ENCODE data around the gene F11.

F11 gene

DNA sequence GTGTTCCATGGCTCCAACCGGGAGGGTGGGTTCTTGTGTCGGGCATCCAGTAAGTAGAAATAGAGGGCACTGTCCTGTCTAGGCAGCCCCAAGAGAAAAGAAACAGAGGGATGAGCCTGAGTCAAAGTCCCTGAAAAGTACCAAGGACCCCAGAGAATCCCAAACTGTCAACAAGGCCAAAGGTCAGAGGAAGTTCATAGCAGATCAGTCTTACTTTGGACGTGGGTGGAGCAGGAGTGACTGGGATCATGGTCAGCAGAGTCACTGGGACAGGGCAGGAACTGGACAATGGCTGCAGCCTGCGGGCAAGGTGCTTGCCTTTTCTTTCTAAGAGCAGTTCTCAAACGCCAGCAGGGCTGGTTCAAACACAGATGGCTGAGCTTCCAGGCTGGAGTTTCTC lies 17.3 kb downstream of the F11 start:
- Histone ChIP-seq H3K27ac (ENCODE audit: low read length) (no peak overlapping the region), H3K9me3 (ENCODE audit: control insufficient read depth in 1 of 2, low read length in 2 of 2) (no peaks in the 10 kb centered on the region), H3K27me3 (ENCODE audit: low read depth, low read length) (no peaks in the 10 kb centered on the region), H3K4me3 (ENCODE audit: low read depth in 1 of 2, low read length in 2 of 2) (no peak overlapping the region), H3K4me1 (ENCODE audit: control insufficient read depth in 1 of 2, insufficient read depth in 2 of 2, low read length in 2 of 2) (no peaks in the 10 kb centered on the region), H3K36me3 (ENCODE audit: control insufficient read depth in 1 of 2, insufficient read depth in 2 of 2, low read length in 2 of 2) (no peaks in the 10 kb centered on the region)

- no peak overlapping the region for H3K27ac ChIP-seq (ENCODE audit: low read length)
- H3K36me3 ChIP-seq (ENCODE audit: control insufficient read depth in 1 of 2, insufficient read depth in 2 of 2, low read length in 2 of 2) = no peaks in the 10 kb centered on the region
- H3K9me3 ChIP-seq (ENCODE audit: control insufficient read depth in 1 of 2, low read length in 2 of 2) = no peaks in the 10 kb centered on the region
- no peaks in the 10 kb centered on the region for H3K4me1 ChIP-seq (ENCODE audit: control insufficient read depth in 1 of 2, insufficient read depth in 2 of 2, low read length in 2 of 2)
- H3K4me3 ChIP-seq (ENCODE audit: low read depth in 1 of 2, low read length in 2 of 2) = no peak overlapping the region
- H3K27me3 ChIP-seq (ENCODE audit: low read depth, low read length) = no peaks in the 10 kb centered on the region
These were observed 19.2 kb downstream of the F11 start for GRCh38 chr4:186285147-186285546.

DNA sequence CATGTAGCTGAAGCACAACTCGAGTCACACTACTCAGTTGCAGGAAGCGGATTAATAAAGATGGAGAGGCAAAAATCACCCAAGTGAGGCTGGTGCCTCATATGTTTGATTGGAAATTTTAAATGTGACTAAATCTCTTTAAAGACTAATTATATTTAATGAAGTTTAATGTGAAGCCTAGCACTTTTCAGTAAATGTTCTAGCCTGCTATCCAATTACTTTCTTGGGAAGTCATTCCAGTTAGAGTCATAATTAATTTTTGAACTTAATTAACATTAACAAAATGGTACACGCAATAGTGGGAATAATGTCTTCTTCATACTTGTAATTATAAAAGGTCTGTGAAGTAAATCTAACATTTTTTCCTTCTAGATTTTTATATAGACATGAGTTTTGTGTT lies 20.6 kb downstream of the F11 start:
- no peaks in the 10 kb centered on the region for H3K36me3 ChIP-seq (ENCODE audit: control insufficient read depth in 1 of 2, insufficient read depth in 2 of 2, low read length in 2 of 2)
- H3K4me3 ChIP-seq (ENCODE audit: low read depth in 1 of 2, low read length in 2 of 2) = no peak overlapping the region
- H3K27ac ChIP-seq (ENCODE audit: low read length) = no peak overlapping the region
- no peaks in the 10 kb centered on the region for H3K27me3 ChIP-seq (ENCODE audit: low read depth, low read length)
- no peaks in the 10 kb centered on the region for H3K4me1 ChIP-seq (ENCODE audit: control insufficient read depth in 1 of 2, insufficient read depth in 2 of 2, low read length in 2 of 2)
- no peaks in the 10 kb centered on the region for H3K9me3 ChIP-seq (ENCODE audit: control insufficient read depth in 1 of 2, low read length in 2 of 2)

DNA sequence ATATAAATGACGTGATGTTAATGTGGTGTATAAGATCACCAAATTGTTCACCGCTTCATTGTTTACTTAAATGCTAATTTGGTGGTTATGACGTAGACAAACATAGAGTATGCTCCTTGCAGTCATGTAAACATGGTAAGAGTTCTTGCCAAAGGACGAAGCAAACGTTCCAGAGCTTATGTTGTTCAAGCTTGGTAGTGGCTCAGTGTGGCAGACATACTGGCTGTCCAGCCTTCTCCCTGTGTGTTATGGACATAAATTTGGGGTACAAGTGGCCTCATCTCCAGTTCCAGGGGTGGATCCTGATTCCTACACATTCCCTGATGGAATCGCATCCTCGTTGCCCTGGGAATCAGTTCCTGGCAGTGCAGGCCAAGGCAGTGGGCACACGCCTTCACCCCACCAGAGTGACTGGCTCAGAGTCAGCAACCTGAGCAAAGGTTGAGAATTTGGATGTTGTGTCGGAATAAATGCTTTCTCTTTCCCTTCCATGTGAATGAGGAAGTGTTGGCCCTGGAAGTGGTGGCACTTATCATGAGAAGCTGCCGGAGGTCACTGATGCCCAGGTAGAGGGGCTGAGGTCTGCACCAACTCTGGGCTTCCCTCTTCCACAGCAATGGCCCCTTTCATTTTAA lies 25.4 kb downstream of the F11 start:
- Histone ChIP-seq H3K27ac (ENCODE audit: low read length) (no peak overlapping the region), H3K27me3 (ENCODE audit: low read depth, low read length) (no peaks in the 10 kb centered on the region)

DNA sequence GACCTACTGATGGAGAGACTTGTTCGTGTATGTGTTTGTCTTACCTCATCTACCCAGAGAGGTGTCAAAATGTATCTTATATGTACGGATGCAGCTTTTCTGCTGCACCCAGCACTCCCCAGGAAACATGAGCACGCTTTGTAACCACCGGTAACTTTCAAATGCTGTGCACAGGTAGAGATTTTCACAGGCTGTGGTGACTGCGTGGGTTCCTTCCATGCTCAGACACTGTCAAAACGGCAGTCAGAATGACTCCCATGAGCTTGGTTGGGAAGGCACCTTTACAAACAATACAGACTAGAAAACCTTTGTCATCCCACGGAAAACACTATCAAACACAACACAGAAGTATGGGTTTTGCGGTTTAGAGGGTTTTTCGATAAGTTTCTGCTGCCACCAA lies 28.2 kb downstream of the F11 start:
- Histone ChIP-seq H3K4me1 (ENCODE audit: control insufficient read depth in 1 of 2, insufficient read depth in 2 of 2, low read length in 2 of 2) (peaks cover 0 to 4% of the 10 kb centered on the region in 2 donors), H3K27me3 (ENCODE audit: low read depth, low read length) (peaks cover 7% of the 10 kb centered on the region), H3K27ac (ENCODE audit: low read length) (no peak overlapping the region), H3K36me3 (ENCODE audit: control insufficient read depth in 1 of 2, insufficient read depth in 2 of 2, low read length in 2 of 2) (no peaks in the 10 kb centered on the region), H3K9me3 (ENCODE audit: control insufficient read depth in 1 of 2, low read length in 2 of 2) (no peaks in the 10 kb centered on the region), H3K4me3 (ENCODE audit: low read depth in 1 of 2, low read length in 2 of 2) (no peak overlapping the region)

More for the DNA sequence above, 25.4 kb downstream of the F11 start:
- Histone ChIP-seq H3K36me3 (ENCODE audit: control insufficient read depth in 1 of 2, insufficient read depth in 2 of 2, low read length in 2 of 2) (no peaks in the 10 kb centered on the region), H3K9me3 (ENCODE audit: control insufficient read depth in 1 of 2, low read length in 2 of 2) (no peaks in the 10 kb centered on the region), H3K4me1 (ENCODE audit: control insufficient read depth in 1 of 2, insufficient read depth in 2 of 2, low read length in 2 of 2) (no peaks in the 10 kb centered on the region), H3K4me3 (ENCODE audit: low read depth in 1 of 2, low read length in 2 of 2) (no peak overlapping the region)

DNA sequence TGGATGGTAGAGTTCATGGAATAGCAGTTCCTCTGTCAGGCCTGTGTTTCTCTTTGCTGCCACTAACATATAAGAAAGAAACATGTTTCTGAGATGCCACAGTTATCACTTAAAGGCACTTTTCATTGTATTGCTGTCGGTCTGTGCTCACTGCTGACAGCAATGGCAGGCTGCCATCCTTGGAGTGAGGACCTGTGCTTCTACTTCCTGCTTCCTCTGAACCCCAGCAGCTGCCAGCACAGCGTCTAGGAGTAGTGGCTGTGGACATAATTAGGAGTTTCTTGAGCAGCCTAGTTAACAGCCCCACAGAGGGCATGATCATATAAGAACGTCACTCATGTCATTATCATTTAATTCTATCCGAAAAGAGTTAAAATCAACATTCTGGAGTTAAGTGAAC lies 30.5 kb downstream of the F11 start:
- Histone ChIP-seq H3K27ac (ENCODE audit: low read length) (no peak overlapping the region), H3K36me3 (ENCODE audit: control insufficient read depth in 1 of 2, insufficient read depth in 2 of 2, low read length in 2 of 2) (no peaks in the 10 kb centered on the region), H3K27me3 (ENCODE audit: low read depth, low read length) (peaks cover 7% of the 10 kb centered on the region), H3K4me3 (ENCODE audit: low read depth in 1 of 2, low read length in 2 of 2) (no peak overlapping the region), H3K9me3 (ENCODE audit: control insufficient read depth in 1 of 2, low read length in 2 of 2) (no peaks in the 10 kb centered on the region), H3K4me1 (ENCODE audit: control insufficient read depth in 1 of 2, insufficient read depth in 2 of 2, low read length in 2 of 2) (peaks cover 0 to 4% of the 10 kb centered on the region in 2 donors)

DNA sequence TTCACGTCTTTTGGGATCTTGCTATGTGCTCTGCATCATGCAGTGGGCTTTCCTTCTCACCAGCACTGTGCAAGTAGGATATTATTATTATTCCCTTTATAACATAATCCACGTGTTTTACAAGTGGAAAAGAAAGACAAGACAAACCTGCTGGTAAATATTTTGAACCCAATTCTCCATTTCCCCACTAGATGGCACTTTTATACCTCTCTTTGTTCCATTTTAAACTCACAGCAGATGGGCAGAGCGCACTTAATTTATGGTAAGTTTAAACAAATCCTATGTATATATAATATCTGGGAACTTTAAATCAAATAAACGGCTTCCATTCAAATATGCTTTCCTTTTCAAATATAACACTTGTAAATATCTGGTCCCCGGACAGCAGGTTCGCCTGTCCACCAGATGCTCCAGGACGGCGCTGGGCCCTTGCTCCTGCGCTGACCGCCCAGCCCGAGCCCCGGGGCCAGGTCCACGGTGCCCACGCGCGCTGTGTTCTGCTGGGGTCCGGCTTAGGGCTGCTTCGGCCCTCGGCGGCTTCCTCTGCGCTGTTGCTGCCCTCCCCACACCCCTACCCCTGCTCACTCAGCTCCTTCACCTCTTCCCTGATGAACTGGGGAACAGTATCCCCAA lies 31.1 kb downstream of the F11 start:
- Histone ChIP-seq H3K4me3 (ENCODE audit: low read depth in 1 of 2, low read length in 2 of 2) (no peak overlapping the region), H3K36me3 (ENCODE audit: control insufficient read depth in 1 of 2, insufficient read depth in 2 of 2, low read length in 2 of 2) (no peaks in the 10 kb centered on the region), H3K9me3 (ENCODE audit: control insufficient read depth in 1 of 2, low read length in 2 of 2) (no peaks in the 10 kb centered on the region), H3K27me3 (ENCODE audit: low read depth, low read length) (peaks cover 7% of the 10 kb centered on the region), H3K4me1 (ENCODE audit: control insufficient read depth in 1 of 2, insufficient read depth in 2 of 2, low read length in 2 of 2) (peaks cover 0 to 4% of the 10 kb centered on the region in 2 donors), H3K27ac (ENCODE audit: low read length) (no peak overlapping the region)

- Histone ChIP-seq H3K4me3 (ENCODE audit: low read depth in 1 of 2, low read length in 2 of 2) (no peak overlapping the region), H3K4me1 (ENCODE audit: control insufficient read depth in 1 of 2, insufficient read depth in 2 of 2, low read length in 2 of 2) (peaks cover 0 to 4% of the 10 kb centered on the region in 2 donors), H3K36me3 (ENCODE audit: control insufficient read depth in 1 of 2, insufficient read depth in 2 of 2, low read length in 2 of 2) (no peaks in the 10 kb centered on the region), H3K27ac (ENCODE audit: low read length) (no peak overlapping the region), H3K27me3 (ENCODE audit: low read depth, low read length) (peaks cover 7% of the 10 kb centered on the region), H3K9me3 (ENCODE audit: control insufficient read depth in 1 of 2, low read length in 2 of 2) (no peaks in the 10 kb centered on the region)
These were observed 32.1 kb downstream of the F11 start for GRCh38 chr4:186298031-186298647.

GRCh38 chr4:186299291-186299690 lies 33.3 kb downstream of the F11 start:
- Histone ChIP-seq H3K27ac (ENCODE audit: low read length) (no peak overlapping the region), H3K27me3 (ENCODE audit: low read depth, low read length) (peaks cover 7% of the 10 kb centered on the region), H3K9me3 (ENCODE audit: control insufficient read depth in 1 of 2, low read length in 2 of 2) (no peaks in the 10 kb centered on the region), H3K36me3 (ENCODE audit: control insufficient read depth in 1 of 2, insufficient read depth in 2 of 2, low read length in 2 of 2) (no peaks in the 10 kb centered on the region), H3K4me3 (ENCODE audit: low read depth in 1 of 2, low read length in 2 of 2) (no peak overlapping the region), H3K4me1 (ENCODE audit: control insufficient read depth in 1 of 2, insufficient read depth in 2 of 2, low read length in 2 of 2) (peaks cover 0 to 4% of the 10 kb centered on the region in 2 donors)

DNA sequence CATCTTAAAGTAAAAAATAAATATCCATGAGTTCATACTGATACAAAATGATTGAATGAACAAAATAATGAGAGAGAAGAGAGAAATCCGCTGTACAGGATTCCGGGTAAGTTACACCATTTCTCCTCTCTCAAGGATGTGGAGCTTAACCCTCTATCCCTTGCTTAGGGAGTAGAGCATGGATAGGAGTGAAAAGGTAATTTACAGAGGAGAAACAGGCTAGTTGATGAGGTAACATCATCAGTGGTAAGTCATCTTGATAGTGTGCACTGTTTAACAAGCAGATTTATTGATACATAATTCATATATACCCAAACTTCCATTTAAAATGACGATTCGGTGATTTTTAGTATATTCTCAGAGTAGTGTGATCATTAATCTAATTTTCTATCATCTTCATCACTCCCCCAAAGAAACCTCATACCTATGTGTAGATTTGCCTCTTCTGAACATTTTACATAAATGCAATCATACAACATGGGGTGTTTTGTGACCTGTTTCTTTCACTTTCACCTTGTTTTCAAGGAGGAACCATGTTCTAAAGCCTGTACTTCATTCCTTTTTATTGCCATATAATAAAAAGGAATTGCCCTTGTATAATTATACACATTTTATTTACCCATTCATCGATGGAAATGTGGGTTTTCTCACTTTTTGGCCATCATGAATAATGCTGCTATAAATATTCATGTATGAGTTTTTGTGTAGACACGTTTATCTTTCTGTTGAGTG lies 34.8 kb downstream of the F11 start:
- Histone ChIP-seq H3K4me3 (ENCODE audit: low read depth in 1 of 2, low read length in 2 of 2) (no peak overlapping the region), H3K9me3 (ENCODE audit: control insufficient read depth in 1 of 2, low read length in 2 of 2) (no peaks in the 10 kb centered on the region), H3K27me3 (ENCODE audit: low read depth, low read length) (peaks cover 7% of the 10 kb centered on the region), H3K27ac (ENCODE audit: low read length) (no peak overlapping the region), H3K4me1 (ENCODE audit: control insufficient read depth in 1 of 2, insufficient read depth in 2 of 2, low read length in 2 of 2) (peaks cover 0 to 11% of the 10 kb centered on the region in 2 donors), H3K36me3 (ENCODE audit: control insufficient read depth in 1 of 2, insufficient read depth in 2 of 2, low read length in 2 of 2) (no peaks in the 10 kb centered on the region)

GRCh38 chr4:186304216-186304615 lies 38.2 kb downstream of the F11 start:
- H3K9me3 ChIP-seq (ENCODE audit: control insufficient read depth in 1 of 2, low read length in 2 of 2) = no peaks in the 10 kb centered on the region
- H3K27me3 ChIP-seq (ENCODE audit: low read depth, low read length) = no peaks in the 10 kb centered on the region
- no peak overlapping the region for H3K27ac ChIP-seq (ENCODE audit: low read length)
- H3K36me3 ChIP-seq (ENCODE audit: control insufficient read depth in 1 of 2, insufficient read depth in 2 of 2, low read length in 2 of 2) = no peaks in the 10 kb centered on the region
- H3K4me3 ChIP-seq (ENCODE audit: low read depth in 1 of 2, low read length in 2 of 2) = no peak overlapping the region
- H3K4me1 ChIP-seq (ENCODE audit: control insufficient read depth in 1 of 2, insufficient read depth in 2 of 2, low read length in 2 of 2) = peaks cover 0 to 22% of the 10 kb centered on the region in 2 donors
